Thoracic aorta (tissue), 2 donors: Measurements from ENCODE around the gene LEF1. TPM values are rescaled to one million over a fixed set of nuclear protein-coding genes. Genes with fewer than 3 reads are reported as not detected.

Experiments used
- ATAC-seq: fragments of 150-250 bp; one replicate; pipeline ENCODE4 v1.8.0; 2017; ENCODE audit warnings: low read depth; ENCODE audit not compliant: insufficient number of reproducible peaks, low FRiP score
- DNase-seq: peaks from one replicate; pipeline ENCODE4 v3.0.0-alpha.2; 2020; ENCODE audit warnings: low spot score
- H3K27ac ChIP-seq, 2 donors: fragments of 200-600 bp; sonication (generic); 1 replicate in 1 of 2; 2 replicates in 1 of 2; pipeline ENCODE4 v1.5.1; 2016; ENCODE audit warnings: mild to moderate bottlenecking in 2 of 2, moderate library complexity in 2 of 2
- H3K27me3 ChIP-seq: fragments of 200-600 bp; sonication (generic); replicated peaks from 2 replicates; pipeline ENCODE4 v1.6.0; 2016; ENCODE audit warnings: mild to moderate bottlenecking; ENCODE audit not compliant: insufficient read depth
- H3K36me3 ChIP-seq: fragments of 200-600 bp; sonication (generic); one replicate; pipeline ENCODE4 v1.5.1; 2016
- H3K4me1 ChIP-seq, 2 donors: fragments of 200-600 bp; sonication (generic); 1 replicate in 1 of 2; 2 replicates in 1 of 2; pipeline versions ENCODE4 v1.5.1 to v1.6.0; 2016; ENCODE audit warnings: low read depth in 2 of 2, mild to moderate bottlenecking in 1 of 2; ENCODE audit not compliant: control insufficient read depth in 1 of 2
- H3K4me3 ChIP-seq: fragments of 200-600 bp; sonication (generic); 2 replicates; pipeline ENCODE4 v1.5.1; 2016; ENCODE audit warnings: mild to moderate bottlenecking
- H3K9me3 ChIP-seq: fragments of 200-600 bp; sonication (generic); 2 replicates; pipeline ENCODE4 v1.5.1; 2016
- total RNA-seq, 2 donors: library from RNA; depleted of rRNA; stranded (reverse); fragments of >200 nt; gene quantifications; one replicate each; pipeline versions ENCODE4 v1.1.0 to v1.2.3, GENCODE V29; 2016
- TF ChIP-seq, protein P1 (sequence below): fragments of 200-600 bp; sonication (generic); IDR thresholded peaks from one replicate; pipeline ENCODE4 v1.5.1; 2019; ENCODE audit warnings: antibody characterized with exemption

The LEF1 gene
- total RNA-seq, 2 donors from 2014 or later: 0.54 to 3.2 TPM

DNA sequence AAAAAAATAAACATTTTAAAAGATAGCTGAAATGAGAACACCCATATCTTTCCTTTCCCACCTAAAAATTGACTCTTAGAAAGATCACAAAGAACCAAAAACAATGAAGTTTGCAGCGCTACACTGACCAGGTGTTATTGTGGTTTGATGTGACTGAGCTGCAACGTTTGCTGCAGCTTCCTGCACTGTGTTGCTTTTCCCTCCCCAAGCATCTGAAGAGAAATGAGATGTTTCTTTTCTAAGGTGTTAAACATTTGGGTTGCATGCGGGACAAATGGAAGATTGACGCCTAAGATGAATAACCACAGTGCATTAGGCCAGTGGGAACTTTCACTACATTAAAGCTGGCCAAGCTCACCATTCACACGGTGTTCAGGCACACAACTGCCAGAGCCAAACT is 8.9 kb downstream of the LEF1 start:
- DNase-seq: no peak
- H3K36me3 ChIP-seq: no peaks in the 10 kb centered on the region
- TF ChIP-seq, protein P1, sequence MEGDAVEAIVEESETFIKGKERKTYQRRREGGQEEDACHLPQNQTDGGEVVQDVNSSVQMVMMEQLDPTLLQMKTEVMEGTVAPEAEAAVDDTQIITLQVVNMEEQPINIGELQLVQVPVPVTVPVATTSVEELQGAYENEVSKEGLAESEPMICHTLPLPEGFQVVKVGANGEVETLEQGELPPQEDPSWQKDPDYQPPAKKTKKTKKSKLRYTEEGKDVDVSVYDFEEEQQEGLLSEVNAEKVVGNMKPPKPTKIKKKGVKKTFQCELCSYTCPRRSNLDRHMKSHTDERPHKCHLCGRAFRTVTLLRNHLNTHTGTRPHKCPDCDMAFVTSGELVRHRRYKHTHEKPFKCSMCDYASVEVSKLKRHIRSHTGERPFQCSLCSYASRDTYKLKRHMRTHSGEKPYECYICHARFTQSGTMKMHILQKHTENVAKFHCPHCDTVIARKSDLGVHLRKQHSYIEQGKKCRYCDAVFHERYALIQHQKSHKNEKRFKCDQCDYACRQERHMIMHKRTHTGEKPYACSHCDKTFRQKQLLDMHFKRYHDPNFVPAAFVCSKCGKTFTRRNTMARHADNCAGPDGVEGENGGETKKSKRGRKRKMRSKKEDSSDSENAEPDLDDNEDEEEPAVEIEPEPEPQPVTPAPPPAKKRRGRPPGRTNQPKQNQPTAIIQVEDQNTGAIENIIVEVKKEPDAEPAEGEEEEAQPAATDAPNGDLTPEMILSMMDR: no peak
- H3K4me3 ChIP-seq: no peak overlapping the region
- no peaks in the 10 kb centered on the region for H3K4me1 ChIP-seq
- no peak for ATAC-seq
- H3K9me3 ChIP-seq: no peaks in the 10 kb centered on the region
- no peak overlapping the region for H3K27ac ChIP-seq
- peaks cover 2% of the 10 kb centered on the region for H3K27me3 ChIP-seq

DNA sequence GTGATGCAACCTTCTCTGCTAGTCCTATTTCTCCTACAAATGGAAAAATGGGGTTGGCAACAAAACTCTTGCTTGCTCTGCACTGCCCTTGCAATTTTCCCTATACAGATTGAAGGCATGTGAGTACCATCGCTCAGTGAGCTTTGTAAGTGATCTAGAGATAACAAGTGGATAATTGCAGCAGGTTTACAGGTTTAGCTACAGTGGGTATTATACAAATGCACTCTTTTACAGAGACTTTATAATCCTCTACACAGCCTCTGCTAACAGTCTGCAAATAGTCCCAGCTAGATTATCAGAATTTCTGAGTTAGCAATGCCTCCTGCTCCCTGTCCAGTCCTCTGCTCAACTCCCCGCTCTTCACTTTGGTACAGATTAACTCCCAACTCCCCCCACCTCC is 11.1 kb downstream of the LEF1 start:
- H3K9me3 ChIP-seq: no peaks in the 10 kb centered on the region
- no peak for DNase-seq

DNA sequence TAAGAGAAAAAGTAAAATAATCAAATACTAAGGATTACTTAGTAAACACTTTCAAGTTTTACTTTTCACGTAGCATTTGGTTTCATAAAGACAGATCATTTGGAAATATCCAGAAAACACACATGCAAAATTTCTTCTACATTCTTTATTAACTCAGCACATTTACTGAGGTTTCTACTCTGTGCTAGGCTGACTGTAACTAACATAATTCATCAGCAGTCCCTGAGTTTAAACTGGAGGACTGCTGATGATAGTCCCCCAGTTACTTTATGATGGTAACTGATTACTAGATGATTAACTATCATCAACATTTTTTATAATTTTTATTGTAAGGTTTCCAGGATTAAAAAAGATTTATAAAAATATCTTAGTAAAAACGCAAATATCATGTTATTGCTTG is 12.3 kb downstream of the LEF1 start:
- Histone ChIP-seq H3K27me3 (no peaks in the 10 kb centered on the region), H3K27ac (no peak overlapping the region), H3K9me3 (no peaks in the 10 kb centered on the region), H3K4me1 (no peaks in the 10 kb centered on the region), H3K4me3 (no peak overlapping the region), H3K36me3 (no peaks in the 10 kb centered on the region)
- DNase-seq: no peak
- no peak for ATAC-seq
- TF ChIP-seq, protein P1: no peak

More for the DNA sequence above, 11.1 kb downstream of the LEF1 start:
- Histone ChIP-seq H3K27me3 (no peaks in the 10 kb centered on the region), H3K4me1 (no peaks in the 10 kb centered on the region), H3K27ac (no peak overlapping the region), H3K4me3 (no peak overlapping the region), H3K36me3 (no peaks in the 10 kb centered on the region)
- TF ChIP-seq, protein P1: no peak
- ATAC-seq: no peak

DNA sequence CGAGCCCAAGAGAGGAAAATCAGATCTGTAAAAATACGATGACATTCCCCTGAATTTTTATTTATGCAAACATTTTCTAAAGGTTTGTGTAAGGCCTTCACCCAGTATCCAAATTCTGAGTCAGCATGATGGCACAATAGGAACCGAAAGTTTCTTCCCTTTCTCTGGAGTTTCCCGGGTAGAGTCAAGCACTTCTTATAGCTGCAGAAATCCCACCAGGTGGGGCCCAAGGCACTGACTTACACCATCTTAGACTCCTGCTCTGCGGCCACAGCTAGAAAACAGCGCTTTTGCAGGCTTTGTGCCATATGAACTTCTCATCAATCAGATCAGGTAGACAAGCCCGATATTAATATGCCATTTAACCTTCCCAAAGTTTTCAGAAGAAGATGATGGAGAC is 13.4 kb downstream of the LEF1 start:
- Histone ChIP-seq H3K27me3 (no peaks in the 10 kb centered on the region), H3K9me3 (no peaks in the 10 kb centered on the region), H3K4me1 (no peaks in the 10 kb centered on the region), H3K27ac (no peak overlapping the region), H3K4me3 (no peak overlapping the region), H3K36me3 (no peaks in the 10 kb centered on the region)
- ATAC-seq: no peak
- TF ChIP-seq, protein P1: no peak
- no peak for DNase-seq

DNA sequence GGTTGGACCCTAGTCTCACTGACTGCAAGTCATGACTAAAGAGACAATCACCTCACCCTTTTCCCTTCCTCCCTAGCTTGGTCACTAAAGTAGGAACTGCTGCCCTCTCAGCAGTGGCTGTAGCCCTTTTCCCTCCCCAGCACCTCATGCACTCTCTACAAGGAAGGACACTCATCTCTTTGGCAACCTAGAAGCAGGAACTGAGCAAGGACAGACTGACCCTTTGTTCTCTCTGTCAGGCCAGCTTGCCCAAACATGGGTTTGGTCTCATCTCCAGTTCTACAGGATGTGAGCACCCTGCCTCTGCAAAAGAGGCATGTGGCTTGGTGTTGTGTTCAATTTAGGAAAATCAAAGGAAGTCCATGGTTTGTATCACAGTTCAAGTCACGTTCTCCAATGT is 15.8 kb downstream of the LEF1 start:
- no peak for ATAC-seq
- Histone ChIP-seq H3K4me1 (no peaks in the 10 kb centered on the region), H3K9me3 (no peaks in the 10 kb centered on the region), H3K27me3 (no peaks in the 10 kb centered on the region), H3K27ac (no peak overlapping the region), H3K36me3 (no peaks in the 10 kb centered on the region), H3K4me3 (no peak overlapping the region)
- TF ChIP-seq, protein P1: no peak
- DNase-seq: no peak
